GM12878 (cell line): ENCODE data around the gene SEC14L1. TPM values are rescaled to one million over a fixed set of nuclear protein-coding genes. Genes with fewer than 3 reads are reported as not detected.

ENCODE experiments used
- ATAC-seq: fragments of 200-7000 bp; cut with Tn5 transposase; 3 replicates; pipeline ENCODE4 v1.9.1; 2020; ENCODE audit warnings: mild to moderate bottlenecking, moderate library complexity
- BruUV-seq: library from RNA; stranded (reverse); fragments of 400-500 nt; replicated peaks from 2 replicates; lab custom pipeline; 2021; lab: Mats Ljungman, UMichigan
- CTCF ChIA-PET: fragments of 300-600 bp; sonication (Branson Sonifier 250); formaldehyde crosslinking; extraction: SDS; loops from one replicate; lab custom pipeline; 2021; ENCODE audit warnings: inconsistent platforms; lab: Yijun Ruan, JAX
- POLR2A ChIA-PET: fragments of 350-600 bp; formaldehyde crosslinking; extraction: SDS; loops from one replicate; lab custom pipeline; 2021; ENCODE audit warnings: inconsistent platforms; lab: Charles Lee
- RAD21 ChIA-PET: fragments of 300-600 bp; sonication (Branson Sonifier 250); formaldehyde crosslinking; loops from one replicate; lab custom pipeline; 2023; ENCODE audit warnings: antibody characterized with exemption; ENCODE audit not compliant: unreplicated experiment; lab: Charles Lee
- SMC1A ChIA-PET: fragments of 300-600 bp; sonication (Branson Sonifier 250); formaldehyde crosslinking; loops from one replicate; lab custom pipeline; 2023; ENCODE audit not compliant: unreplicated experiment, uncharacterized antibody; lab: Charles Lee
- DNase-seq: peaks from one replicate; pipeline ENCODE4 v3.0.0-alpha.2; 2011; ENCODE audit warnings: low read depth, low spot score
- FAIRE-seq: peaks from 3 replicates; lab custom pipeline; 2011; peaks lifted over from hg19 to GRCh38; lab: Jason Lieb, UNC
- H2AFZ ChIP-seq: 2 replicates; pipeline ENCODE4 v1.6.0; 2011; ENCODE audit warnings: low read depth, low read length, control low read depth; ENCODE audit not compliant: control insufficient read depth
- H3K27ac ChIP-seq: 2 replicates; pipeline ENCODE4 v1.5.1; 2011; ENCODE audit warnings: control low read depth; ENCODE audit not compliant: control insufficient read depth, insufficient read depth
- H3K27me3 ChIP-seq, 2 experiments: replicated peaks in 1 of 2; 2 replicates each; pipeline versions ENCODE4 v1.6.0 to v1.6.1; 2011; ENCODE audit warnings: low read length in 1 of 2; ENCODE audit not compliant: control insufficient read depth in 2 of 2, insufficient read depth in 2 of 2
- H3K36me3 ChIP-seq, 2 experiments: 2 replicates each; pipeline ENCODE4 v1.5.1; 2011; ENCODE audit warnings: low read length in 1 of 2; ENCODE audit not compliant: control insufficient read depth in 2 of 2, insufficient read depth in 2 of 2
- H3K4me1 ChIP-seq: 2 replicates; pipeline ENCODE4 v1.6.1; 2011; ENCODE audit warnings: mild to moderate bottlenecking, low read length, moderate library complexity, mixed read lengths; ENCODE audit not compliant: control insufficient read depth, insufficient read depth
- H3K4me2 ChIP-seq: 2 replicates; pipeline ENCODE4 v1.6.0; 2011; ENCODE audit warnings: control low read depth; ENCODE audit not compliant: control insufficient read depth, insufficient read depth
- H3K4me3 ChIP-seq: fragments of 200-600 bp; sonication (generic); 2 replicates; pipeline ENCODE4 v1.5.1; 2016
- H3K79me2 ChIP-seq: 2 replicates; pipeline ENCODE4 v1.6.0; 2011; ENCODE audit warnings: low read length; ENCODE audit not compliant: control insufficient read depth, insufficient read depth
- H3K9ac ChIP-seq: 2 replicates; pipeline ENCODE4 v1.8.0; 2011; ENCODE audit warnings: low read length, control low read depth, mixed read lengths; ENCODE audit not compliant: control insufficient read depth, insufficient read depth
- H3K9me3 ChIP-seq: replicated peaks from 3 replicates; pipeline ENCODE4 v1.5.1; 2011; ENCODE audit warnings: mild to moderate bottlenecking, low read length; ENCODE audit not compliant: control insufficient read depth, insufficient read depth
- H4K20me1 ChIP-seq: 2 replicates; pipeline ENCODE4 v1.6.0; 2011; ENCODE audit not compliant: control insufficient read depth, insufficient read depth
- RCOR1 ChIP-seq: conservative IDR thresholded peaks from 2 replicates; pipeline ENCODE4 v1.6.1; 2012; ENCODE audit warnings: low read depth, low read length, improper control_type of control experiment
- ZNF274 ChIP-seq: IDR thresholded peaks from one replicate; pipeline ENCODE4 v1.8.0; 2011; ENCODE audit not compliant: insufficient read length, insufficient read depth
- ZNF384 ChIP-seq: IDR thresholded peaks from 2 replicates; pipeline ENCODE4 v1.6.1; 2012; ENCODE audit warnings: low read depth, mild to moderate bottlenecking, low read length, improper control_type of control experiment, borderline replicate concordance
- WGBS: methylation state at CpG from one replicate; pipeline ENCODE4 v1.1.6; 2016; ENCODE audit warnings: low lambda C conversion rate; ENCODE audit not compliant: insufficient replicate concordance, insufficient coverage; ENCODE audit errors: missing lambda C conversion rate; 5-methylcytosine and 5-hydroxymethylcytosine counted together
- in situ Hi-C: fragments of 300-500 bp; cut with MboI; formaldehyde crosslinking; loops from 9 replicates; pipeline ENCODE4 v1.14.3; 2018; ENCODE audit warnings: mixed read lengths
- intact Hi-C: fragments of 100-400 bp; cut with micrococcal nuclease; formaldehyde crosslinking; loops from one replicate; pipeline ENCODE4 v1.14.2; 2022; ENCODE audit not compliant: unreplicated experiment
- polyA plus RNA-seq, 11 experiments: library from polyadenylated mRNA; depleted of rRNA in 4 of 11; unstranded in 6 of 11; stranded (reverse) in 5 of 11; fragments of >200 nt; fragmentation: Nextera tagmentation in 4 of 11; fragmentation: Illumina TruSeq in 1 of 11; extraction: Ambion mirVana in 4 of 11; extraction: Trizol in 1 of 11; gene quantifications; 1 replicate in 1 of 11; 2 replicates in 10 of 11; pipeline versions ENCODE4 v1.2.1 to v1.2.3, GENCODE V29; 2011 to 2016; ENCODE audit warnings: inconsistent platforms in 2 of 11, missing spikeins in 2 of 11, low read depth in 1 of 11
- total RNA-seq, 4 experiments: library from RNA; depleted of rRNA in 3 of 4; stranded (reverse); fragments of >200 nt in 3 of 4; fragmentation: Illumina TruSeq in 1 of 4; extraction: Trizol in 1 of 4; gene quantifications; 2 replicates each; pipeline versions ENCODE4 v1.2.1 to v1.2.3, GENCODE V29; 2013 to 2021
- TF ChIP-seq, protein P1 (sequence below): IDR thresholded peaks from 2 replicates; pipeline ENCODE4 v1.6.1; 2012; ENCODE audit warnings: low read depth, low read length, improper control_type of control experiment

Gene SEC14L1
- total and polyA plus RNA-seq, 10 of the 15 experiments (the other 5 are each of a cell fraction or from before 2014, with no cell fraction given): 6.3 to 66.1 (median 33.5) TPM

DNA sequence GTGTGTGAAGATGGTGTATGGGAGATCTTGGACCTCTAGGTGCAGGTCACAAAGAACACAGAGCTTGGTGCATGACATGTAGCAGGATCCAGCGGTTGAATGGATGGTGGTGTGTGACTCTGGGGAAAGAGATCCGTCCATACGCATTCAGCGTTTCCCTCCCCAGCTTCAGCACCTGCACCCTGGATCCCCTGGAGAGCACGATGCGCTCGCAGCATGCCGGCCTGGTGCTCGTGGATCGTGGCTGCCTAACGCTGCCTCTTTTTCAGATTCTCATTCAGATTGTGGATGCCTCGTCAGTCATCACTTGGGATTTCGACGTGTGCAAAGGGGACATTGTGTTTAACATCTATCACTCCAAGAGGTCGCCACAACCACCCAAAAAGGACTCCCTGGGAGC, 70.9 kb downstream of the SEC14L1 start:
- Histone ChIP-seq H3K36me3 (peaks cover 53 to 70% of the 10 kb centered on the region in 2 experiments), H3K79me2 (peaks cover 3% of the 10 kb centered on the region; the same call in 1 of the 2 replicates), H3K4me2 (peak overlapping the region; percentile 85), H3K9me3 (no peaks in the 10 kb centered on the region), H3K9ac (peak overlapping the region; percentile 62; the same call in 1 of the 2 replicates), H3K4me1 (peaks cover 36% of the 10 kb centered on the region), H2AFZ (no peak overlapping the region), H3K27ac (peak overlapping the region; percentile 92), H3K27me3 (no peaks in the 10 kb centered on the region), H4K20me1 (no peaks in the 10 kb centered on the region), H3K4me3 (no peak overlapping the region)
- in situ Hi-C loops: no loop called here
- ChIA-PET CTCF (interaction anchor here (1.0 to 4.5 kb wide), 11 partner anchors 29 to 125 kb away, joined by 3 to 17 read pairs (median 5); partner anchors contain the start of gene SEC14L1), POLR2A (interaction anchor here (0.8 to 3.5 kb wide), 10 partner anchors 10 to 123 kb away, joined by 3 to 18 read pairs (median 9); partner anchors contain the start of gene SEC14L1), RAD21 (interaction anchor here (0.9 to 3.4 kb wide), 15 partner anchors 9 to 121 kb away, joined by 3 to 29 read pairs (median 7); partner anchors contain the start of gene SEC14L1), SMC1A (interaction anchor here (0.9 to 2.9 kb wide), 13 partner anchors 15 to 124 kb away, joined by 3 to 20 read pairs (median 5); partner anchors contain the start of gene SEC14L1)
- no peak for DNase-seq
- no peak for ATAC-seq
- no peak for FAIRE-seq
- TF ChIP-seq ZNF274 (no peak), RCOR1 (no peak), ZNF384 (no peak)
- TF ChIP-seq, protein P1, sequence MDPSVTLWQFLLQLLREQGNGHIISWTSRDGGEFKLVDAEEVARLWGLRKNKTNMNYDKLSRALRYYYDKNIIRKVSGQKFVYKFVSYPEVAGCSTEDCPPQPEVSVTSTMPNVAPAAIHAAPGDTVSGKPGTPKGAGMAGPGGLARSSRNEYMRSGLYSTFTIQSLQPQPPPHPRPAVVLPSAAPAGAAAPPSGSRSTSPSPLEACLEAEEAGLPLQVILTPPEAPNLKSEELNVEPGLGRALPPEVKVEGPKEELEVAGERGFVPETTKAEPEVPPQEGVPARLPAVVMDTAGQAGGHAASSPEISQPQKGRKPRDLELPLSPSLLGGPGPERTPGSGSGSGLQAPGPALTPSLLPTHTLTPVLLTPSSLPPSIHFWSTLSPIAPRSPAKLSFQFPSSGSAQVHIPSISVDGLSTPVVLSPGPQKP: no peak
- intact Hi-C loops: loop anchor here (2.0 to 5.0 kb wide), 2 partner anchors 71 to 104 kb away; partner anchors contain the start of gene SEC14L1
- 91% methylated on average over 15 of the region's 15 CpGs for WGBS
- no TSS peak for BruUV-seq
